Measurements from ENCODE around the gene SCYGR8. TPM values are rescaled to one million over a fixed set of nuclear protein-coding genes. Genes with fewer than 3 reads are reported as not detected.

SCYGR8 gene
- total RNA-seq, 2 experiments from 2014 or later: not detected

DNA sequence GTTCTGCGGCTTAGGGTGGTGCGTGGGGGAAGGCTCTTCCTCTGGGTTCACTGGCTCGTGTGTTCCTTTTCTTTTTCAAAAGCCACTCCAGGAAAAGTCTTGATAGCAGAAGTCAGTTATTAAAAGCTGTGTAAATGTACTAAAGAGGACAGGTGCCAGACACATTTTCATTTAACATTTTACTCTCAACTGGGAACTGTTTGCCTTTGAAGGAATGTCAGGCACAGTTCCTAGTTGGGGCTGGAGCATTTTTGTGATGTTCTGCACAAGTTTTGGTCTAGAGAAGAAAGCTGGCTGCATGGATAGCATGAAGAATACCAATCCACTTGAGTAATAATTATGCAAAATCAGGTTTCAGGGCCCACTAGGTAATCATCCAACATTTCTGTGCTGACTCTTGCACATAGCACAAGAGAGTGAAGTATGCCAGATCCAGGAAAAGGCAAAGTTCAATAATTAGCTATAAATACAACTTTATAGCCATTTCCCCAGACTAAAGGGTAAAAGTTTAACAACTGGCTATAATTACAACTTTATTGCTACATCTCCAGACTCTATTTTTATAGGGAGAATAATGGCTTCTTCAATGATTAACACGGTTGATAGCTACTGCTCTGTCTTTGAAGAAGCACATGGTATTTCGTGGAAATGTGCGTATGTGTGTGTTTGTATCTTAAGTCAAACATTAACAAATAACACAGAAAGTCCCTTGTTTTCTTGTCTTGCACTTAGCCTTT lies 16.2 kb downstream of the SCYGR8 start:
- Histone ChIP-seq H3K27ac (ENCODE audit: low read depth, low read length, poor library complexity, severe bottlenecking) (no peak overlapping the region), H2AFZ (ENCODE audit: low read length) (no peak overlapping the region), H3K9me2 (ENCODE audit: insufficient read depth, low read length) (no peaks in the 10 kb centered on the region), H3K4me3 (ENCODE audit: low read depth, low read length, poor library complexity, severe bottlenecking) (no peak overlapping the region), H3K9me3 (ENCODE audit: low read length) (no peaks in the 10 kb centered on the region), H3K79me2 (ENCODE audit: insufficient read depth, low read depth, low read length) (no peaks in the 10 kb centered on the region), H3K4me2 (ENCODE audit: low read length) (no peak overlapping the region), H3K4me1 (ENCODE audit: insufficient read depth, low read length, poor library complexity, severe bottlenecking) (no peaks in the 10 kb centered on the region), H4K20me1 (ENCODE audit: insufficient read depth, low read length) (no peaks in the 10 kb centered on the region), H3K36me3 (ENCODE audit: insufficient read depth, low read length) (no peaks in the 10 kb centered on the region)
- DNase-seq (ENCODE audit: low spot score): no peak
- ChIA-PET POLR2A (interaction anchor here (0.5 to 0.6 kb wide), 3 partner anchors 12 to 631 kb away, joined by 3 to 4 read pairs (median 4); no protein-coding TSS in a partner anchor), CTCF (ENCODE audit: unreplicated experiment) (no interaction called here)
- intact Hi-C loops (cut with micrococcal nuclease; ENCODE audit: unreplicated experiment): loop anchor here (10.0 kb wide), 1 partner anchor 357 kb away; no protein-coding TSS in a partner anchor
- BruUV-seq (replicated peaks): no TSS peak
- TF ChIP-seq, protein P1, sequence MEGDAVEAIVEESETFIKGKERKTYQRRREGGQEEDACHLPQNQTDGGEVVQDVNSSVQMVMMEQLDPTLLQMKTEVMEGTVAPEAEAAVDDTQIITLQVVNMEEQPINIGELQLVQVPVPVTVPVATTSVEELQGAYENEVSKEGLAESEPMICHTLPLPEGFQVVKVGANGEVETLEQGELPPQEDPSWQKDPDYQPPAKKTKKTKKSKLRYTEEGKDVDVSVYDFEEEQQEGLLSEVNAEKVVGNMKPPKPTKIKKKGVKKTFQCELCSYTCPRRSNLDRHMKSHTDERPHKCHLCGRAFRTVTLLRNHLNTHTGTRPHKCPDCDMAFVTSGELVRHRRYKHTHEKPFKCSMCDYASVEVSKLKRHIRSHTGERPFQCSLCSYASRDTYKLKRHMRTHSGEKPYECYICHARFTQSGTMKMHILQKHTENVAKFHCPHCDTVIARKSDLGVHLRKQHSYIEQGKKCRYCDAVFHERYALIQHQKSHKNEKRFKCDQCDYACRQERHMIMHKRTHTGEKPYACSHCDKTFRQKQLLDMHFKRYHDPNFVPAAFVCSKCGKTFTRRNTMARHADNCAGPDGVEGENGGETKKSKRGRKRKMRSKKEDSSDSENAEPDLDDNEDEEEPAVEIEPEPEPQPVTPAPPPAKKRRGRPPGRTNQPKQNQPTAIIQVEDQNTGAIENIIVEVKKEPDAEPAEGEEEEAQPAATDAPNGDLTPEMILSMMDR (conservative IDR thresholded peaks at IDR 0.05; ENCODE audit: low read length): no peak
- no peak for TF ChIP-seq EZH2phosphoT487 (IDR thresholded peaks at IDR 0.05; ENCODE audit: borderline replicate concordance, low read depth, low read length)

DNA sequence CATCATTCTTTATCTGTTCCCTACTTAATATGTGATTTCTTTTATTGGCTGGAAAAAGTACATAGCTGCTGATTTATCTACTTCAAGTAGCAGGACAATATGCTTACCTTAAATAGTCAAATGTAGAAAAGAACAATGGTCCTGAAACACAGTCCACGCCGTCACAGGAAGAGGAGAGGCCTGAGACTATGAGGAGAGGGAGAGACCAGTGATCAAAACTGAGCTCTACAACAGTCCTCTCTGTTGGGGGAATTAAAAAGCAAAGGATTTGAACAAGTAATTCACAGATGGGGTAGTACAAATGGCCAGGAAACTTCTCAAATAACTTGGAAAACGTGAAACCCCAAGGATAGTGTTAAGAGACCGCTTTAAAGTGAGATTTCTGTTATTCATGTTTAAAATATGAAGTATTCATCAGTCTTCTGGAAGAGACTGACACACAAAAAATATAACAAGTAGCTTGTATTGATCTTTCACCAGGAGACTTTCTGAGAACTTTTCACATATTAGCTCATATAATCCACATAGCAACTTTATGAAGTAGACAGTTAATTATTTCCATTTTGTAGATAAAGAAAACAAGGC lies 20.2 kb downstream of the SCYGR8 start:
- no peak for TF ChIP-seq EZH2phosphoT487 (IDR thresholded peaks at IDR 0.05; ENCODE audit: borderline replicate concordance, low read depth, low read length)
- TF ChIP-seq, protein P1 (conservative IDR thresholded peaks at IDR 0.05; ENCODE audit: low read length): no peak
- Histone ChIP-seq H3K9me3 (ENCODE audit: low read length) (no peaks in the 10 kb centered on the region), H3K4me3 (ENCODE audit: low read depth, low read length, poor library complexity, severe bottlenecking) (no peak overlapping the region), H2AFZ (ENCODE audit: low read length) (no peak overlapping the region), H3K9me2 (ENCODE audit: insufficient read depth, low read length) (no peaks in the 10 kb centered on the region), H3K4me2 (ENCODE audit: low read length) (no peak overlapping the region), H3K4me1 (ENCODE audit: insufficient read depth, low read length, poor library complexity, severe bottlenecking) (no peaks in the 10 kb centered on the region), H3K79me2 (ENCODE audit: insufficient read depth, low read depth, low read length) (no peaks in the 10 kb centered on the region), H4K20me1 (ENCODE audit: insufficient read depth, low read length) (no peaks in the 10 kb centered on the region), H3K27ac (ENCODE audit: low read depth, low read length, poor library complexity, severe bottlenecking) (no peak overlapping the region), H3K36me3 (ENCODE audit: insufficient read depth, low read length) (no peaks in the 10 kb centered on the region)
- no TSS peak for BruUV-seq (replicated peaks)
- DNase-seq (ENCODE audit: low spot score): no peak
- CTCF ChIA-PET (ENCODE audit: unreplicated experiment): interaction anchor here (0.7 to 1.1 kb wide), 2 partner anchors 10 to 108 kb away, joined by 3 to 5 read pairs; no protein-coding TSS in a partner anchor
- intact Hi-C loops (cut with micrococcal nuclease; ENCODE audit: unreplicated experiment): loop anchor here (1.0 to 10.0 kb wide), 4 partner anchors 108 to 637 kb away; no protein-coding TSS in a partner anchor
- POLR2A ChIA-PET: interaction anchor here (0.6 to 0.9 kb wide), 3 partner anchors 98 to 477 kb away, joined by 3 read pairs; no protein-coding TSS in a partner anchor

Measured in OCI-LY7 (cell line).